HUES6 (cell line): ENCODE data around the gene TBX15.
A peak's percentile ranks its signal among the peaks of the same experiment; 100 is the strongest.

ENCODE experiments used
- H3K27ac ChIP-seq: 2 replicates; pipeline ENCODE4 v1.7.0; 2013; ENCODE audit warnings: low read depth, mild to moderate bottlenecking, low read length, inconsistent platforms
- H3K27me3 ChIP-seq: 2 replicates; pipeline ENCODE4 v1.6.1; 2013; ENCODE audit warnings: low read length; ENCODE audit not compliant: control insufficient read depth, insufficient read depth
- H3K36me3 ChIP-seq: 2 replicates; pipeline ENCODE4 v1.6.1; 2013; ENCODE audit warnings: low read length; ENCODE audit not compliant: control insufficient read depth, insufficient read depth
- H3K4me1 ChIP-seq: 2 replicates; pipeline ENCODE4 v1.6.1; 2013; ENCODE audit warnings: low read length; ENCODE audit not compliant: control insufficient read depth, insufficient read depth
- H3K4me3 ChIP-seq: 2 replicates; pipeline ENCODE4 v1.5.1; 2013; ENCODE audit warnings: low read depth, low read length
- H3K9ac ChIP-seq: one replicate; pipeline ENCODE4 v1.6.1; 2013; ENCODE audit warnings: mild to moderate bottlenecking, low read length
- H3K9me3 ChIP-seq: 2 replicates; pipeline ENCODE4 v1.6.1; 2013; ENCODE audit warnings: low read depth, low read length; ENCODE audit not compliant: control insufficient read depth, insufficient read depth

Gene TBX15

DNA sequence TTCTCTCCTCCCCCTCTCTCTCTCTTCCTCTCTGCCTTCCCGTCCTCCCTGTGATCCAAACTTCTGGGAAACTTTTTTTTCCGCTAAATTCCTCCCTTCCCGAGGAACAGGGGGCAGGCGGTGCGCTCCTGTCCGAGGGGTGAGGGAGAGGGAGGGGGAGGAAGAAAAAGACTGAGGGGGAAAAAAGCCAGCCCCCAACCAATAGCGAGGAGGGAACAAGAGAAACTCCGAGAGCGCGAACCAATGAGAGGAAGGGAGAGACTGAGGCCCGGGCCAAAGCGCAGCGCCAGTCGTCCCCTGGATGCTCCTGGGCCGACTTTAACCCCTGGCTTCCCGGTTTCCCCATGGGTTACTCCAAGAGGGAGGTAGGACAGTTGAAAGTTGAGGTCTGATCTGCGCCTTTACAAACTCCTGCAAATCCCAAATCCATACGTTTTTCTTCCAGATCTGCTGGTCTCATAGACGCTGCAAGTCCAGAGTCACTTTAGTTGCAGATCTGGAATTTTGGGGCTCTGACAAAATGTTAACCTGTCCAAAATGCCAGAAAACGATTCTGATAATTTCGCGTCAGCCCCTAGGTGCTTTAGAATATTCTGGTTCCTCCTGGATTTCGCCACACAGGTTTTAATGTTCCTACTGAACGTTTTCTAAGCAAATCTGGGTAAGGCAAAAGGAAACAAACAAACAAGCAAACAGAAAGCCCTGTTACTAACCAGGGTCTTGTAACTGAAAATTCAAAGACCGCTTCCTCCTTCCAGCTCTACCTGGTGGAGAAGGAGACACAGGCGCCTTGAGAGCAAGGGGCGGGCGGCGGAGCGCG is at the start of gene TBX15:
TBX15 (minus strand) TSS at position 158 of the 820 bp plus-strand sequence. CDS start 548 bp downstream, outside the sequence.
- Histone ChIP-seq H3K9me3 (no peaks in the 10 kb centered on the region), H3K4me1 (peaks cover 66% of the 10 kb centered on the region), H3K9ac (no peak within 1 kb of the TSS), H3K27me3 (peaks cover 100% of the 10 kb centered on the region), H3K27ac (no peak within 1 kb of the TSS), H3K36me3 (no peaks in the 10 kb centered on the region), H3K4me3 (peak within 1 kb of the TSS; percentile 49)

- Histone ChIP-seq H3K9ac (no peak overlapping the region), H3K27ac (no peak overlapping the region)
These were observed 46.2 kb upstream of the TBX15 start for GRCh38 chr1:119034359-119034758.

GRCh38 chr1:119032986-119033385 is 44.8 kb upstream of the TBX15 start:
- no peaks in the 10 kb centered on the region for H3K36me3 ChIP-seq
- no peaks in the 10 kb centered on the region for H3K27me3 ChIP-seq
- no peak overlapping the region for H3K27ac ChIP-seq
- no peaks in the 10 kb centered on the region for H3K9me3 ChIP-seq
- H3K4me1 ChIP-seq = no peaks in the 10 kb centered on the region
- no peak overlapping the region for H3K9ac ChIP-seq
- H3K4me3 ChIP-seq = no peak overlapping the region

More at GRCh38 chr1:119034359-119034758, 46.2 kb upstream of the TBX15 start:
- Histone ChIP-seq H3K9me3 (no peaks in the 10 kb centered on the region), H3K4me3 (no peak overlapping the region), H3K27me3 (no peaks in the 10 kb centered on the region), H3K36me3 (no peaks in the 10 kb centered on the region), H3K4me1 (no peaks in the 10 kb centered on the region)

DNA sequence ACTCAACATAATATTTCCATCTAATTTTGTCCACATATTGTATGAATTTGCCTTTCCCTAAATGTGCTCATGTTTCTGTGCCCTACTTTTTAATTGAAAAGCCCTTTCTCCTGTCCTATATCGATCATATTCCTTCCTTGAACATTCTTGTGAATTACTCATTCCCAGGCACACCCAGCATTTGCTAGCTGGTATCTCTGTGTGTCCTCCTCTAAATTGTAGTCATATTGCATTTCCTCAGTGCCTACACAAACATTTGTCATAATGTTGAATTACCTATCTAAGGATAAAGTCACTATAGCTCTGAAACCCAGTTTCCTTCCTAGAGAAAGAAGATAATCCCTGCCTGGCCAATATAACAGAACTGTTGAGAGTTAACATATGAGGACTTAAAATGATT is 39.6 kb upstream of the TBX15 start:
- Histone ChIP-seq H3K9me3 (no peaks in the 10 kb centered on the region), H3K4me1 (no peaks in the 10 kb centered on the region), H3K9ac (no peak overlapping the region), H3K27ac (no peak overlapping the region), H3K27me3 (no peaks in the 10 kb centered on the region), H3K36me3 (no peaks in the 10 kb centered on the region), H3K4me3 (no peak overlapping the region)

DNA sequence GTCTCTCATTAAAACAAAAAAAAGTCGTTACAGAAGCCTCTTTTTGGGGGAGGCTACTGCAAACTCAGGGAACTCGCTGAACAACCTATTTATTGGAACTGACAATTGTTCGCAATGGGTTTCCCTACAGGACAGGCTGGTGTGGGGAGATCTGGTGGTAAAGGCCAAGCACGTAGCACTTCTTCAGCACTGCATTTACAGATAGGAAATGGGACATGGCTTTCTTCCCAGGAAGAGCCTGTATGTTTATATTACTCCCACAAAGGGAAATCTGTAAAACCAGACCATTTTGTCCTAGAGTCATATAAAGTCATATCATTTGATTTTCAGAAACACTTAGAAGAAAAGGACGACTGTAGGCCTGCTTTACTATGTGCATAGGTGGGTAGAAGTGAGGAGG is 38.8 kb upstream of the TBX15 start:
- H3K36me3 ChIP-seq = no peaks in the 10 kb centered on the region
- no peak overlapping the region for H3K4me3 ChIP-seq
- H3K27ac ChIP-seq = no peak overlapping the region
- H3K9me3 ChIP-seq = no peaks in the 10 kb centered on the region
- no peaks in the 10 kb centered on the region for H3K27me3 ChIP-seq
- no peaks in the 10 kb centered on the region for H3K4me1 ChIP-seq
- no peak overlapping the region for H3K9ac ChIP-seq

DNA sequence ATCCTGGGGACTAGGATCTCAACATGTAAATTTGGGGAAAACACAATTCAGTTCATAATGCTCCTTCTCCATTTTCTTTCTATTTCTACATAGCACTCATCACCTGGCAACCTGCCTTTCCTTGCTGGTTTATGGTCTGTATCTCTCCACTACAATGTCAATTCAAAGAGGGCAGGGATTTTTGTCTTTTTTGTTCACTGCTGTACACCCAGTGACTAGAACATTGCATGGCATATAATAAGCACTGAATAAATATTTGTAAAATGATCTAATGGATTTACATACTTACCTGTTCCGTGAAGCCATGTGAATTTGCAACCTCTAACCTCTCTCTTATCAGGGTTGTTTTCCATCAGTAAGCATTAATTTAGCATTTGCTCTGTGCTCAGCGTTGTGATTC is 27.4 kb upstream of the TBX15 start:
- H3K27ac ChIP-seq = no peak overlapping the region
- no peak overlapping the region for H3K9ac ChIP-seq
- H3K4me3 ChIP-seq = no peak overlapping the region
- H3K36me3 ChIP-seq = no peaks in the 10 kb centered on the region
- H3K27me3 ChIP-seq = peaks cover 19% of the 10 kb centered on the region
- peaks cover 8% of the 10 kb centered on the region; the same call in 1 of the 2 replicates for H3K9me3 ChIP-seq
- H3K4me1 ChIP-seq = no peaks in the 10 kb centered on the region

DNA sequence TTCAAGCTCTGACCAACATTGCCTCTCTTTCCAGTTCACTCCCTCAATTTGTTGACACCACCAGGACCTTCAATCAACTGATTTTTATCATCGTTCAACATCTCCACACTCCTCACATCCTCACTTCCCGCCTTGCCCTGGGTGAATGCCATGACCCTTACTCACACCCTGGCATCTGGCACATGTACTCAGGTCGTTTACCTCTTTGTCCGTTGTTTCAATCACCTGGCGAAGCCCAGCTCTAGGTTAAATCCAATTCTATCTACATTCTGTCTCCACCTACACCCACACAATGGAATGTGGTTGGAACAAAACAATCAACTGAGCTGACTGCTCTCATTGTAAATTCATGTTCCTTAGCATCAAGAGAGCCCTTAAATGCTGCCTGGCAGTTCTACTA is 24.2 kb upstream of the TBX15 start:
- Histone ChIP-seq H3K27ac (no peak overlapping the region), H3K4me1 (peaks cover 8% of the 10 kb centered on the region), H3K9me3 (no peaks in the 10 kb centered on the region), H3K9ac (no peak overlapping the region), H3K36me3 (no peaks in the 10 kb centered on the region), H3K27me3 (peaks cover 51% of the 10 kb centered on the region), H3K4me3 (no peak overlapping the region)

GRCh38 chr1:119011706-119012105 is 23.6 kb upstream of the TBX15 start:
- Histone ChIP-seq H3K27me3 (peaks cover 58% of the 10 kb centered on the region), H3K27ac (no peak overlapping the region), H3K9me3 (no peaks in the 10 kb centered on the region)

DNA sequence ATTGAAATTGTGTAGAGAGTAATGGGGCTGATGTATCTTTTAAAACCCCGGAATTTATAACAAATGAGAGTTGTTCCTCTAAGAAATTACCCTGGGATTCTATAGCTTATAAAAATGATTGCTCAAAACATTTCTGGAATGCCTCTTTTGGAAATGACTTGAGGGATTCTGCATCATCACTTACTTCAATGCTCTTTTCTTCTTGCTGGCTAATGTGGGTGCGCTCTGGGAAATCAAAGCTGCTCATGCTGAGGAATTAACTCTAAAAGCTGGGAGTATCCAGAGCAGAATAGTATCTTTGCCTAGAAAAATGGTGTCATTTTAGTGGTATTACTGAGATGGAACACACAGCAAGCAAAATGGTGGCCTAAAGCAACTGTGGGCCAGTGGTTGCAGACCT is 23.0 kb upstream of the TBX15 start:
- no peak overlapping the region for H3K9ac ChIP-seq
- peaks cover 63% of the 10 kb centered on the region for H3K27me3 ChIP-seq
- H3K36me3 ChIP-seq = no peaks in the 10 kb centered on the region
- H3K4me3 ChIP-seq = no peak overlapping the region
- no peaks in the 10 kb centered on the region for H3K9me3 ChIP-seq
- peaks cover 21% of the 10 kb centered on the region for H3K4me1 ChIP-seq
- H3K27ac ChIP-seq = no peak overlapping the region

More at GRCh38 chr1:119011706-119012105, 23.6 kb upstream of the TBX15 start:
- H3K36me3 ChIP-seq = no peaks in the 10 kb centered on the region
- no peak overlapping the region for H3K4me3 ChIP-seq
- no peak overlapping the region for H3K9ac ChIP-seq
- H3K4me1 ChIP-seq = peaks cover 15% of the 10 kb centered on the region

DNA sequence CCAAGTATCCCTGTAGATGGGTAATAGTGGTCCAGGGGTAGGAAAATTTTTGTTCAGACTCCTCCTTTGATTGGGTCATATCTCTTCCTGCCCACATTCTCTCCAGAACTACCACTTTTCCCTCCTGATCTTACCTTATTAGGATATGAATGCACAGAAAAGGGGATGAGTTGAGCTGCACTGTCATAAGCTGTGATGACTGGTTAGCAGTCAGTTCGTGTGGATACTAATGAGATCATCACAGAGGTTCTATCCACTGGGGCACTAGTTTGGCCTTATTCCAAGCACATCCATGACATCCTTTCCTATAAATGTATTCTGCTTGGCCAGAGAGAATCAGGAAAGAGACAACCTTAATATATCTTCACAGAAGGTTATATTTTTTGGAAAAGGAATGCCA is 22.1 kb upstream of the TBX15 start:
- Histone ChIP-seq H3K36me3 (no peaks in the 10 kb centered on the region), H3K4me3 (no peak overlapping the region), H3K9me3 (no peaks in the 10 kb centered on the region), H3K27me3 (peaks cover 73% of the 10 kb centered on the region), H3K4me1 (peaks cover 21% of the 10 kb centered on the region), H3K27ac (no peak overlapping the region), H3K9ac (no peak overlapping the region)

GRCh38 chr1:119009312-119009655 is 21.1 kb upstream of the TBX15 start:
- Histone ChIP-seq H3K4me3 (peak overlapping the region; percentile 53; the same call in 1 of the 2 replicates), H3K36me3 (no peaks in the 10 kb centered on the region), H3K27me3 (peaks cover 82% of the 10 kb centered on the region), H3K4me1 (peaks cover 21% of the 10 kb centered on the region), H3K9me3 (no peaks in the 10 kb centered on the region), H3K27ac (no peak overlapping the region), H3K9ac (no peak overlapping the region)
